HepG2 (cell line): ENCODE data around the gene BTRC. TPM values are rescaled to one million over a fixed set of nuclear protein-coding genes. Genes with fewer than 3 reads are reported as not detected.

Experiments
- ATAC-seq: fragments of 200-7000 bp; cut with Tn5 transposase; 3 replicates; pipeline ENCODE4 v1.9.1; 2020; ENCODE audit warnings: mild to moderate bottlenecking, moderate library complexity
- BruUV-seq: library from RNA; stranded (reverse); fragments of 400-500 nt; replicated peaks from 2 replicates; lab custom pipeline; 2021; lab: Mats Ljungman, UMichigan
- CTCF ChIA-PET: fragments of 300-600 bp; formaldehyde crosslinking; extraction: SDS; loops from one replicate; lab custom pipeline; 2021; ENCODE audit warnings: low total read pairs, inconsistent platforms, low intra/inter-chr PET ratio; lab: Yijun Ruan, JAX
- POLR2A ChIA-PET: fragments of 350-600 bp; sonication (Branson Sonifier 250); formaldehyde crosslinking; loops from one replicate; lab custom pipeline; 2020; ENCODE audit warnings: antibody characterized with exemption, inconsistent platforms; lab: Yijun Ruan, JAX
- DNase-seq: peaks from one replicate; pipeline ENCODE4 v3.0.0-alpha.2; 2015; ENCODE audit warnings: low spot score
- FAIRE-seq: peaks from 3 replicates; lab custom pipeline; 2011; peaks lifted over from hg19 to GRCh38; lab: Jason Lieb, UNC
- H2AFZ ChIP-seq: one replicate; pipeline ENCODE4 v1.6.1; 2011; ENCODE audit warnings: low read length, inconsistent platforms
- H3K27ac ChIP-seq: fragments of 300-600 bp; 3 replicates; pipeline ENCODE4 v1.8.0; 2011; ENCODE audit warnings: mixed run types, mild to moderate bottlenecking, mixed read lengths, low read length, inconsistent platforms; ENCODE audit not compliant: insufficient read depth; ENCODE audit errors: extremely low read length
- H3K27me3 ChIP-seq, 2 experiments: fragments of 200-600 bp in 1 of 2; 2 replicates in 1 of 2; 3 replicates in 1 of 2; pipeline versions ENCODE4 v1.6.0 to v1.8.0; 2011; ENCODE audit warnings: low read length in 2 of 2, mild to moderate bottlenecking in 2 of 2, moderate library complexity in 2 of 2, inconsistent platforms in 1 of 2; ENCODE audit not compliant: insufficient read depth in 2 of 2, control insufficient read depth in 1 of 2
- H3K36me3 ChIP-seq, 2 experiments: fragments of 200-600 bp in 1 of 2; replicated peaks in 1 of 2; 2 replicates in 1 of 2; 3 replicates in 1 of 2; pipeline versions ENCODE4 v1.5.1 to v1.8.0; 2011; ENCODE audit warnings: low read length in 2 of 2, inconsistent platforms in 1 of 2; ENCODE audit not compliant: insufficient read depth in 2 of 2, control insufficient read depth in 1 of 2
- H3K4me1 ChIP-seq: 2 replicates; pipeline ENCODE4 v1.5.1; 2012; ENCODE audit warnings: low read length, inconsistent platforms; ENCODE audit not compliant: insufficient read depth
- H3K4me2 ChIP-seq: 2 replicates; pipeline ENCODE4 v1.6.0; 2011; ENCODE audit warnings: low read depth, low read length, inconsistent platforms
- H3K4me3 ChIP-seq, 3 experiments: fragments of 200-600 bp in 1 of 3; sonication (generic), shearing (Covaris generic) in 1 of 3; replicated peaks in 1 of 3; 2 replicates each; pipeline ENCODE4 v1.5.1; 2011 to 2016; ENCODE audit warnings: low read length in 3 of 3, inconsistent platforms in 2 of 3, low read depth in 2 of 3, mild to moderate bottlenecking in 2 of 3, control low read depth in 1 of 3, mixed read lengths in 1 of 3; ENCODE audit not compliant: insufficient read depth in 1 of 3
- H3K79me2 ChIP-seq: one replicate; pipeline ENCODE4 v1.6.1; 2011; ENCODE audit warnings: low read length, inconsistent platforms; ENCODE audit not compliant: insufficient read depth
- H3K9ac ChIP-seq: 2 replicates; pipeline ENCODE4 v1.6.0; 2011; ENCODE audit warnings: mild to moderate bottlenecking, low read depth, low read length, inconsistent platforms; ENCODE audit not compliant: insufficient read depth
- H3K9me3 ChIP-seq: 2 replicates; pipeline ENCODE4 v1.5.1; 2012; ENCODE audit warnings: mild to moderate bottlenecking, low read length
- H4K20me1 ChIP-seq: 2 replicates; pipeline ENCODE4 v1.6.0; 2011; ENCODE audit warnings: inconsistent platforms, mild to moderate bottlenecking, low read length, moderate library complexity; ENCODE audit not compliant: insufficient read depth
- CAMTA2 ChIP-seq: sonication (generic); formaldehyde crosslinking; IDR thresholded peaks from 2 replicates; pipeline ENCODE4 v1.4.0; 2020; ENCODE audit warnings: mild to moderate bottlenecking, missing genetic modification reagents, borderline replicate concordance
- GABPA ChIP-seq, 2 experiments: IDR thresholded peaks; 2 replicates each; pipeline ENCODE4 v1.6.1; 2011 to 2016; ENCODE audit warnings: low read depth in 2 of 2, low read length in 1 of 2, missing biosample characterization in 1 of 2, missing genetic modification characterization in 1 of 2
- HNRNPL ChIP-seq: fragments of 200-400 bp; formaldehyde crosslinking; IDR thresholded peaks from 2 replicates; pipeline ENCODE4 v1.6.1; 2017; ENCODE audit warnings: mild to moderate bottlenecking, low read depth, low read length
- KAT8 ChIP-seq: IDR thresholded peaks from 2 replicates; pipeline ENCODE4 v1.6.1; 2016; ENCODE audit warnings: missing genetic modification reagents, missing compliant biosample characterization
- KLF13 ChIP-seq: sonication (generic); formaldehyde crosslinking; IDR thresholded peaks from 2 replicates; pipeline ENCODE4 v1.4.0; 2020; ENCODE audit warnings: mild to moderate bottlenecking, missing genetic modification reagents
- PPARG ChIP-seq: conservative IDR thresholded peaks from 2 replicates; pipeline ENCODE4 v1.6.1; 2016; ENCODE audit warnings: missing biosample characterization, missing genetic modification reagents
- SALL1 ChIP-seq: sonication (generic); formaldehyde crosslinking; IDR thresholded peaks from 2 replicates; pipeline ENCODE4 v1.8.0; 2022; ENCODE audit warnings: mild to moderate bottlenecking, missing genetic modification reagents
- SATB2 ChIP-seq: sonication (generic); formaldehyde crosslinking; IDR thresholded peaks from 2 replicates; pipeline ENCODE4 v1.5.0; 2020; ENCODE audit warnings: missing genetic modification reagents
- ZNF709 ChIP-seq: sonication (generic); formaldehyde crosslinking; IDR thresholded peaks from 2 replicates; pipeline ENCODE4 v1.5.0; 2020; ENCODE audit warnings: mild to moderate bottlenecking, missing genetic modification reagents
- WGBS: methylation state at CpG from one replicate; pipeline ENCODE4 v1.1.6; 2017; ENCODE audit warnings: low lambda C conversion rate; 5-methylcytosine and 5-hydroxymethylcytosine counted together
- in situ Hi-C: cut with HindIII; loops from 2 replicates; pipeline ENCODE4 v1.10.0; 2017; ENCODE audit warnings: low pct_unique_long_range_greater_than_20kb; ENCODE audit not compliant: extremely low pct_ligation_motif_present
- intact Hi-C: fragments of 100-400 bp; cut with micrococcal nuclease; formaldehyde crosslinking; loops from one replicate; pipeline ENCODE4 v1.10.0; 2022; ENCODE audit not compliant: unreplicated experiment
- polyA plus RNA-seq, 8 experiments: library from polyadenylated mRNA; depleted of rRNA in 3 of 8; stranded (reverse) in 7 of 8; unstranded in 1 of 8; fragments of >200 nt; fragmentation: Illumina TruSeq in 4 of 8; extraction: Trizol in 4 of 8; gene quantifications; 2 replicates each; pipeline versions ENCODE4 v1.2.1 to v1.2.3, GENCODE V29; 2011 to 2016; ENCODE audit warnings: low read depth in 4 of 8, missing spikeins in 1 of 8, mixed read lengths in 1 of 8; ENCODE audit not compliant: insufficient read depth in 1 of 8
- total RNA-seq, 5 experiments: library from RNA; depleted of rRNA; stranded (reverse); fragments of >200 nt; fragmentation: Illumina TruSeq; extraction: Trizol; gene quantifications; 2 replicates each; pipeline ENCODE4 v1.2.3, GENCODE V29; 2016; ENCODE audit warnings: low read depth in 1 of 5
- TF ChIP-seq, protein P1 (sequence below): sonication (generic); formaldehyde crosslinking; IDR thresholded peaks from 2 replicates; pipeline ENCODE4 v1.5.0; 2020; ENCODE audit warnings: mild to moderate bottlenecking, missing genetic modification reagents, borderline replicate concordance
- TF ChIP-seq, protein P2 (sequence below): IDR thresholded peaks from 2 replicates; pipeline ENCODE4 v1.6.1; 2016
- TF ChIP-seq, protein P3 (sequence below), 2 experiments: sonication (generic) in 1 of 2; formaldehyde crosslinking in 1 of 2; IDR thresholded peaks; 2 replicates each; pipeline versions ENCODE4 v1.5.1 to v1.6.1; 2011 to 2020; ENCODE audit warnings: borderline replicate concordance in 1 of 2, low read depth in 1 of 2, low read length in 1 of 2, mild to moderate bottlenecking in 1 of 2, missing genetic modification reagents in 1 of 2, moderate library complexity in 1 of 2
- TF ChIP-seq, protein P4 (sequence below): sonication (generic); formaldehyde crosslinking; IDR thresholded peaks from 2 replicates; pipeline ENCODE4 v1.5.1; 2020; ENCODE audit warnings: mild to moderate bottlenecking, missing genetic modification reagents, borderline replicate concordance
- TF ChIP-seq, protein P5 (sequence below): sonication (generic); formaldehyde crosslinking; conservative IDR thresholded peaks from 2 replicates; pipeline ENCODE4 v1.4.0; 2020; ENCODE audit warnings: missing genetic modification reagents
- TF ChIP-seq, protein P6 (sequence below): sonication (generic); formaldehyde crosslinking; IDR thresholded peaks from 2 replicates; pipeline ENCODE4 v1.5.1; 2020; ENCODE audit warnings: mild to moderate bottlenecking, missing genetic modification reagents, moderate library complexity

The BTRC gene
- total and polyA plus RNA-seq, 2 of the 13 experiments (the other 11 are each of a cell fraction or from before 2014, with no cell fraction given) = 12.0 to 14.4 TPM

DNA sequence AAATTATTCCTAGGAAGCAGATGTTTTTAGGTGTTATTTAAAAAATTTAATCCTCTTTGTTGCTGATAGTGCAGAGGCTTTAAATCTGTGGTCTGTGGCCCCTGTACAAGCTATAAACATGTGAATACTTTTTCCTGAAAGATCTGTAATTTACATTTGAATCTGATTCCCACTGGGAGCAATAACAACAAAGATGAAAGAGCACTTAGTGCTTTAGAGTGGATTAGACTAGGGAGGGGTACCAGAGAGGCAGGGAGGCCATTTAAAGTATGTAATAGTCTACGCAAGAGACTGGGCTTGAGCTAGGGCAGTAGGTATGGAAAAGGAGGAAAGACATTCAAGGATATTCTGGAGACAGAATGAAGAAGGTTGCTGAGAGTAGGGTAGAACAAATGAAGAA, 19.1 kb downstream of the BTRC start:
- no peak for DNase-seq
- Histone ChIP-seq H3K4me1 (no peaks in the 10 kb centered on the region), H3K9ac (no peak overlapping the region), H3K36me3 (0 out of 5 replicates have a peak, but pooled peaks cover 0 to 2% of the 10 kb centered on the region in 2 experiments), H3K4me3 (no peak overlapping the region)
- POLR2A ChIA-PET = no interaction called here
- BruUV-seq = no TSS peak
- TF ChIP-seq KLF13 (CRISPR knock-in tag) = no peak
- no peak for TF ChIP-seq PPARG
- TF ChIP-seq, protein P1, sequence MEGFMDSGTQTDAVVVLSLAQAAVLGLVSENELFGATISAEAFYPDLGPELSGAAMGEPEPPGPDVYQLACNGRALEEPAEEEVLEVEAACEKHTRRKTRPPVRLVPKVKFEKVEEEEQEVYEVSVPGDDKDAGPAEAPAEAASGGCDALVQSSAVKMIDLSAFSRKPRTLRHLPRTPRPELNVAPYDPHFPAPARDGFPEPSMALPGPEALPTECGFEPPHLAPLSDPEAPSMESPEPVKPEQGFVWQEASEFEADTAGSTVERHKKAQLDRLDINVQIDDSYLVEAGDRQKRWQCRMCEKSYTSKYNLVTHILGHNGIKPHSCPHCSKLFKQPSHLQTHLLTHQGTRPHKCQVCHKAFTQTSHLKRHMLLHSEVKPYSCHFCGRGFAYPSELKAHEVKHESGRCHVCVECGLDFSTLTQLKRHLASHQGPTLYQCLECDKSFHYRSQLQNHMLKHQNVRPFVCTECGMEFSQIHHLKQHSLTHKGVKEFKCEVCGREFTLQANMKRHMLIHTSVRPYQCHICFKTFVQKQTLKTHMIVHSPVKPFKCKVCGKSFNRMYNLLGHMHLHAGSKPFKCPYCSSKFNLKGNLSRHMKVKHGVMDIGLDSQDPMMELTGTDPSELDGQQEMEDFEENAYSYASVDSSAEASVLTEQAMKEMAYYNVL (CRISPR knock-in tag) = no peak
- no peak for TF ChIP-seq SATB2 (CRISPR knock-in tag)
- no peak for TF ChIP-seq KAT8
- TF ChIP-seq, protein P2, sequence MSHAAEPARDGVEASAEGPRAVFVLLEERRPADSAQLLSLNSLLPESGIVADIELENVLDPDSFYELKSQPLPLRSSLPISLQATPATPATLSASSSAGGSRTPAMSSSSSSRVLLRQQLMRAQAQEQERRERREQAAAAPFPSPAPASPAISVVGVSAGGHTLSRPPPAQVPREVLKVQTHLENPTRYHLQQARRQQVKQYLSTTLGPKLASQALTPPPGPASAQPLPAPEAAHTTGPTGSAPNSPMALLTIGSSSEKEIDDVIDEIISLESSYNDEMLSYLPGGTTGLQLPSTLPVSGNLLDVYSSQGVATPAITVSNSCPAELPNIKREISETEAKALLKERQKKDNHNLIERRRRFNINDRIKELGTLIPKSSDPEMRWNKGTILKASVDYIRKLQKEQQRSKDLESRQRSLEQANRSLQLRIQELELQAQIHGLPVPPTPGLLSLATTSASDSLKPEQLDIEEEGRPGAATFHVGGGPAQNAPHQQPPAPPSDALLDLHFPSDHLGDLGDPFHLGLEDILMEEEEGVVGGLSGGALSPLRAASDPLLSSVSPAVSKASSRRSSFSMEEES (CRISPR knock-in tag) = no peak
- TF ChIP-seq, protein P3, sequence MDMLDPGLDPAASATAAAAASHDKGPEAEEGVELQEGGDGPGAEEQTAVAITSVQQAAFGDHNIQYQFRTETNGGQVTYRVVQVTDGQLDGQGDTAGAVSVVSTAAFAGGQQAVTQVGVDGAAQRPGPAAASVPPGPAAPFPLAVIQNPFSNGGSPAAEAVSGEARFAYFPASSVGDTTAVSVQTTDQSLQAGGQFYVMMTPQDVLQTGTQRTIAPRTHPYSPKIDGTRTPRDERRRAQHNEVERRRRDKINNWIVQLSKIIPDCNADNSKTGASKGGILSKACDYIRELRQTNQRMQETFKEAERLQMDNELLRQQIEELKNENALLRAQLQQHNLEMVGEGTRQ (IDR thresholded peaks at IDR 0.05; ENCODE audit: low read depth, low read length) = no peak
- TF ChIP-seq, protein P3 (CRISPR knock-in tag; IDR thresholded peaks at IDR 0.05; ENCODE audit: borderline replicate concordance) = no peak
- TF ChIP-seq, protein P4, sequence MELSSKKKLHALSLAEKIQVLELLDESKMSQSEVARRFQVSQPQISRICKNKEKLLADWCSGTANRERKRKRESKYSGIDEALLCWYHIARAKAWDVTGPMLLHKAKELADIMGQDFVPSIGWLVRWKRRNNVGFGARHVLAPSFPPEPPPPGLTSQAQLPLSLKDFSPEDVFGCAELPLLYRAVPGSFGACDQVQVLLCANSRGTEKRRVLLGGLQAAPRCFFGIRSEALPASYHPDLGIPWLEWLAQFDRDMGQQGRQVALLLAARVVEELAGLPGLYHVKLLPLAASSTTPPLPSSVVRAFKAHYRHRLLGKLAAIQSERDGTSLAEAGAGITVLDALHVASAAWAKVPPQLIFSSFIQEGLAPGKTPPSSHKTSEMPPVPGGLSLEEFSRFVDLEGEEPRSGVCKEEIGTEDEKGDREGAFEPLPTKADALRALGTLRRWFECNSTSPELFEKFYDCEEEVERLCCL (CRISPR knock-in tag) = no peak
- no peak for TF ChIP-seq SALL1 (CRISPR knock-in tag)
- TF ChIP-seq, protein P5, sequence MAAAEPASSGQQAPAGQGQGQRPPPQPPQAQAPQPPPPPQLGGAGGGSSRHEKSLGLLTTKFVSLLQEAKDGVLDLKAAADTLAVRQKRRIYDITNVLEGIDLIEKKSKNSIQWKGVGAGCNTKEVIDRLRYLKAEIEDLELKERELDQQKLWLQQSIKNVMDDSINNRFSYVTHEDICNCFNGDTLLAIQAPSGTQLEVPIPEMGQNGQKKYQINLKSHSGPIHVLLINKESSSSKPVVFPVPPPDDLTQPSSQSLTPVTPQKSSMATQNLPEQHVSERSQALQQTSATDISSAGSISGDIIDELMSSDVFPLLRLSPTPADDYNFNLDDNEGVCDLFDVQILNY (CRISPR knock-in tag) = no peak
- TF ChIP-seq HNRNPL = no peak
- no peak for TF ChIP-seq CAMTA2
- TF ChIP-seq, protein P6, sequence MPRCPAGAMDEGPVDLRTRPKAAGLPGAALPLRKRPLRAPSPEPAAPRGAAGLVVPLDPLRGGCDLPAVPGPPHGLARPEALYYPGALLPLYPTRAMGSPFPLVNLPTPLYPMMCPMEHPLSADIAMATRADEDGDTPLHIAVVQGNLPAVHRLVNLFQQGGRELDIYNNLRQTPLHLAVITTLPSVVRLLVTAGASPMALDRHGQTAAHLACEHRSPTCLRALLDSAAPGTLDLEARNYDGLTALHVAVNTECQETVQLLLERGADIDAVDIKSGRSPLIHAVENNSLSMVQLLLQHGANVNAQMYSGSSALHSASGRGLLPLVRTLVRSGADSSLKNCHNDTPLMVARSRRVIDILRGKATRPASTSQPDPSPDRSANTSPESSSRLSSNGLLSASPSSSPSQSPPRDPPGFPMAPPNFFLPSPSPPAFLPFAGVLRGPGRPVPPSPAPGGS = no peak
- no peak for TF ChIP-seq ZNF709 (CRISPR knock-in tag)
- TF ChIP-seq GABPA (IDR thresholded peaks at IDR 0.05; ENCODE audit: low read depth, low read length) = no peak
- TF ChIP-seq GABPA (CRISPR knock-in tag; IDR thresholded peaks at IDR 0.05; ENCODE audit: low read depth) = no peak
- TF ChIP-seq, all 625 proteins: peak for 0
- Histone ChIP-seq H3K4me2 (no peak overlapping the region), H3K79me2 (no peaks in the 10 kb centered on the region), H3K27ac (no peak overlapping the region), H2AFZ (no peak overlapping the region), H4K20me1 (no peaks in the 10 kb centered on the region), H3K9me3 (no peaks in the 10 kb centered on the region), H3K27me3 (no peaks in the 10 kb centered on the region)
- CTCF ChIA-PET = no interaction called here
- no peak for ATAC-seq
- intact Hi-C loops (no loop called here), in situ Hi-C loops (no loop called here)
- WGBS = 95% methylated on average over 1 of the region's 1 CpG
- no peak for FAIRE-seq
